Fibroblast of lung (primary cell): ENCODE results near the gene CNOT2. TPM values are rescaled to one million over a fixed set of nuclear protein-coding genes. Genes with fewer than 3 reads are reported as not detected.
A peak's percentile ranks its signal among the peaks of the same experiment; 100 is the strongest.

Experiments
- DNase-seq, 2 donors: peaks; one replicate each; pipeline versions ENCODE4 v3.0.0 to v3.0.0-alpha.2; 2010; ENCODE audit warnings: low read depth in 2 of 2
- H2AFZ ChIP-seq: 2 replicates; pipeline ENCODE4 v1.5.1; 2012; ENCODE audit warnings: low read length, control low read depth, inconsistent platforms
- H3K27ac ChIP-seq: 2 replicates; pipeline ENCODE4 v1.5.1; 2011; ENCODE audit warnings: low read length, control low read depth; ENCODE audit not compliant: insufficient read depth
- H3K27me3 ChIP-seq: 2 replicates; pipeline ENCODE4 v1.5.1; 2011; ENCODE audit warnings: mild to moderate bottlenecking, low read length; ENCODE audit not compliant: control insufficient read depth, insufficient read depth
- H3K36me3 ChIP-seq: 2 replicates; pipeline ENCODE4 v1.5.1; 2011; ENCODE audit warnings: low read length; ENCODE audit not compliant: control insufficient read depth, insufficient read depth
- H3K4me1 ChIP-seq: 2 replicates; pipeline ENCODE4 v1.5.1; 2011; ENCODE audit warnings: low read length; ENCODE audit not compliant: control insufficient read depth, insufficient read depth; ENCODE audit errors: extremely low read depth
- H3K4me2 ChIP-seq: 2 replicates; pipeline ENCODE4 v1.5.1; 2011; ENCODE audit warnings: low read length, control low read depth; ENCODE audit not compliant: insufficient read depth; ENCODE audit errors: extremely low read depth
- H3K4me3 ChIP-seq, 4 experiments: fragments of 200-600 bp in 1 of 4; sonication (generic) in 1 of 4; replicated peaks in 1 of 4; 2 replicates each; pipeline ENCODE4 v1.5.1; 2011 to 2016; ENCODE audit warnings: low read length in 4 of 4, low read depth in 3 of 4, mild to moderate bottlenecking in 3 of 4, control low read depth in 2 of 4, inconsistent platforms in 1 of 4, mixed read lengths in 1 of 4; ENCODE audit not compliant: insufficient read depth in 1 of 4; ENCODE audit errors: control extremely low read depth in 1 of 4
- H3K79me2 ChIP-seq: 2 replicates; pipeline ENCODE4 v1.5.1; 2012; ENCODE audit warnings: mild to moderate bottlenecking, low read length, inconsistent platforms; ENCODE audit not compliant: control insufficient read depth, insufficient read depth
- H3K9ac ChIP-seq: 2 replicates; pipeline ENCODE4 v1.5.1; 2011; ENCODE audit warnings: mild to moderate bottlenecking, low read length, control low read depth; ENCODE audit not compliant: insufficient read depth
- H3K9me3 ChIP-seq: 2 replicates; pipeline ENCODE4 v1.5.1; 2012; ENCODE audit warnings: low read depth, low read length; ENCODE audit not compliant: control insufficient read depth, insufficient read depth
- H4K20me1 ChIP-seq: 2 replicates; pipeline ENCODE4 v1.5.1; 2011; ENCODE audit warnings: low read length; ENCODE audit not compliant: control insufficient read depth, insufficient read depth; ENCODE audit errors: extremely low read depth
- EZH2 ChIP-seq: IDR thresholded peaks from 2 replicates; pipeline ENCODE4 v1.5.1; 2012; ENCODE audit warnings: low read length, control low read depth, mild to moderate bottlenecking; ENCODE audit errors: missing control alignments
- polyA plus RNA-seq, 2 donors: library from polyadenylated mRNA; depleted of rRNA in 1 of 2; stranded (reverse) in 1 of 2; unstranded in 1 of 2; fragments of >200 nt; gene quantifications; 2 replicates each; pipeline ENCODE4 v1.2.1, GENCODE V29; 2011 to 2012; ENCODE audit warnings: missing spikeins in 1 of 2
- total RNA-seq: library from RNA; depleted of rRNA; stranded (reverse); fragments of >200 nt; gene quantifications from 2 replicates; pipeline ENCODE4 v1.2.1, GENCODE V29; 2014
- TF ChIP-seq, protein P1 (sequence below), 2 donors: IDR thresholded peaks in 1 of 2; conservative IDR thresholded peaks in 1 of 2; 1 replicate in 1 of 2; 2 replicates in 1 of 2; pipeline ENCODE4 v1.5.1; 2011 to 2012; ENCODE audit warnings: low read length in 2 of 2, control low read depth in 1 of 2, inconsistent platforms in 1 of 2, low read depth in 1 of 2, mild to moderate bottlenecking in 1 of 2

CNOT2 gene
- total and polyA plus RNA-seq, 2 donors (not counting 1 experiment from before 2014, with no cell fraction given), result 95.2 to 116 TPM

DNA sequence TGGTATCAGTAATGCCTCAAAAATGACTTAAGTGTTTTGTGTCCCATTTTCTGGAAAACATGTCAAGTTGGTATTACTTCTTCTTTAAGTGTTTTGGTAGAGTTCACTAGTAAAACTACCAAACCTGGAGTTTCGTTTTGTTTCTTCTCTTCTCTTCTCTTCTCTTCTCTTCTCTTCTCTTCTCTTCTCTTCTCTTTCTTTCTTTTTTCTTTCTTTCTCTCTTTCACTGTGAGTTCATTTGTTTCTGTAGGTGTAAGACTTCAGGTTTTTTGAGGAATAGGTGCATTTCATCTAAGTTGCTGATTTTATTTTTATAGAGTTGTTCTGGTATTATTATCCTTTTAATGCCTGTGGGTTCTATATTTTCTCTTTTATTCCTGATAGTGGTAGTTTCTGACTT, 21.9 kb downstream of the CNOT2 start:
- Histone ChIP-seq H3K4me3 (no peak overlapping the region), H3K27me3 (no peaks in the 10 kb centered on the region), H3K4me1 (no peaks in the 10 kb centered on the region), H2AFZ (no peak overlapping the region), H3K36me3 (no peaks in the 10 kb centered on the region), H3K79me2 (peaks cover 91% of the 10 kb centered on the region), H3K4me2 (no peak overlapping the region), H4K20me1 (peaks cover 3% of the 10 kb centered on the region), H3K27ac (no peak overlapping the region), H3K9me3 (no peaks in the 10 kb centered on the region), H3K9ac (no peak overlapping the region)
- TF ChIP-seq, protein P1, sequence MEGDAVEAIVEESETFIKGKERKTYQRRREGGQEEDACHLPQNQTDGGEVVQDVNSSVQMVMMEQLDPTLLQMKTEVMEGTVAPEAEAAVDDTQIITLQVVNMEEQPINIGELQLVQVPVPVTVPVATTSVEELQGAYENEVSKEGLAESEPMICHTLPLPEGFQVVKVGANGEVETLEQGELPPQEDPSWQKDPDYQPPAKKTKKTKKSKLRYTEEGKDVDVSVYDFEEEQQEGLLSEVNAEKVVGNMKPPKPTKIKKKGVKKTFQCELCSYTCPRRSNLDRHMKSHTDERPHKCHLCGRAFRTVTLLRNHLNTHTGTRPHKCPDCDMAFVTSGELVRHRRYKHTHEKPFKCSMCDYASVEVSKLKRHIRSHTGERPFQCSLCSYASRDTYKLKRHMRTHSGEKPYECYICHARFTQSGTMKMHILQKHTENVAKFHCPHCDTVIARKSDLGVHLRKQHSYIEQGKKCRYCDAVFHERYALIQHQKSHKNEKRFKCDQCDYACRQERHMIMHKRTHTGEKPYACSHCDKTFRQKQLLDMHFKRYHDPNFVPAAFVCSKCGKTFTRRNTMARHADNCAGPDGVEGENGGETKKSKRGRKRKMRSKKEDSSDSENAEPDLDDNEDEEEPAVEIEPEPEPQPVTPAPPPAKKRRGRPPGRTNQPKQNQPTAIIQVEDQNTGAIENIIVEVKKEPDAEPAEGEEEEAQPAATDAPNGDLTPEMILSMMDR (conservative IDR thresholded peaks at IDR 0.05 in 1 of 2, IDR thresholded peaks at IDR 0.05 in 1 of 2; ENCODE audit: low read depth in 1 of 2, low read length in 2 of 2), result no peak
- no peak for TF ChIP-seq EZH2
- no peak for DNase-seq

- peaks cover 3% of the 10 kb centered on the region for H4K20me1 ChIP-seq
- no peak for TF ChIP-seq EZH2
- TF ChIP-seq, protein P1 (conservative IDR thresholded peaks at IDR 0.05 in 1 of 2, IDR thresholded peaks at IDR 0.05 in 1 of 2; ENCODE audit: low read depth in 1 of 2, low read length in 2 of 2), result no peak
- no peaks in the 10 kb centered on the region for H3K4me1 ChIP-seq
- no peak overlapping the region for H2AFZ ChIP-seq
- no peaks in the 10 kb centered on the region for H3K27me3 ChIP-seq
- no peak overlapping the region for H3K4me2 ChIP-seq
- H3K9me3 ChIP-seq, result no peaks in the 10 kb centered on the region
- peaks cover 93% of the 10 kb centered on the region for H3K79me2 ChIP-seq
- H3K4me3 ChIP-seq, result no peak overlapping the region
- H3K9ac ChIP-seq, result no peak overlapping the region
- no peaks in the 10 kb centered on the region for H3K36me3 ChIP-seq
- peak overlapping the region; percentile 9 for H3K27ac ChIP-seq
- DNase-seq, result peak; percentile 47 to 81
These were observed 24.3 kb downstream of the CNOT2 start for GRCh38 chr12:70267550-70267949.

GRCh38 chr12:70268972-70269371, 25.7 kb downstream of the CNOT2 start:
- no peak for DNase-seq
- Histone ChIP-seq H3K27ac (no peak overlapping the region), H3K4me1 (no peaks in the 10 kb centered on the region), H3K27me3 (no peaks in the 10 kb centered on the region), H3K9me3 (no peaks in the 10 kb centered on the region), H3K4me2 (no peak overlapping the region), H4K20me1 (peaks cover 3% of the 10 kb centered on the region), H3K4me3 (no peak overlapping the region), H3K9ac (no peak overlapping the region), H2AFZ (no peak overlapping the region), H3K36me3 (no peaks in the 10 kb centered on the region), H3K79me2 (peaks cover 88% of the 10 kb centered on the region)
- TF ChIP-seq, protein P1 (conservative IDR thresholded peaks at IDR 0.05 in 1 of 2, IDR thresholded peaks at IDR 0.05 in 1 of 2; ENCODE audit: low read depth in 1 of 2, low read length in 2 of 2), result no peak
- TF ChIP-seq EZH2, result no peak
